ENCODE results near the gene MIDN. TPM values are rescaled to one million over a fixed set of nuclear protein-coding genes. Genes with fewer than 3 reads are reported as not detected.

MIDN gene
- total RNA-seq, 1 donor from 2014 or later = 44.9 TPM

DNA sequence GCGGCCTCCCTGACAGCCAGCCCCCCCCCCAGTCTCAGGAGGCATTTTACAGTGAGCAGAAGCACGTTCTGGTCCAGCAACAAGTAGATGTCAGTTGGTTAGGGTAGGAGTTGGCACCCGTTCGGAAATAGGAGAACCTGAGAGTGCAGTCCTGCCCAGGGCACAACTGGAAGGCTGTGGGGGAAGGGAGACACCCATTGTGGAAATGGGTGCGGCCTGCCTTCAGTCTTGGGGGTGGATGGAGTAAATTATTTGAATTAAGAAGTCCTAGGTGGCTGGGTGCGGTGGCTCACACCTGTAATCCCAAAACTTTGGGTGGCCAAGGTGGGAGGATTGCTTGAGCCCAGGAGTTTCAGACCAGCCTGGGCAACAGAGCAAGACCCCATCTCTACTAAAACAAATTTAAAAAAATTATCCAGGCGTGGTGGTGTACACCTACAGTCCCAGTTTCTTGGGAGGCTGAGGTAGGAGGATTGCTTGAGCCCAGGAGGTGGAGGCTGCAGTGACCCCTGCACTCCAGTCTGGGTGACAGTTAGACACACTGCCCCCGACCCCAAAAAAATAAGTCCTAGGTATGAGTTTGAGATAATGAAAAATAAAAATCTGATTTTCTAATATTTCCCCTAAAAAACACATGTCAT lies 21.9 kb downstream of the MIDN start:
- peak; percentile 29 for DNase-seq (ENCODE audit: low read depth)

- DNase-seq (ENCODE audit: low read depth) = no peak
Observed at GRCh38 chr19:1270854-1271527, 22.6 kb downstream of the MIDN start.

- DNase-seq (ENCODE audit: low read depth) = no peak
Observed at GRCh38 chr19:1271528-1272422, 23.4 kb downstream of the MIDN start.

DNA sequence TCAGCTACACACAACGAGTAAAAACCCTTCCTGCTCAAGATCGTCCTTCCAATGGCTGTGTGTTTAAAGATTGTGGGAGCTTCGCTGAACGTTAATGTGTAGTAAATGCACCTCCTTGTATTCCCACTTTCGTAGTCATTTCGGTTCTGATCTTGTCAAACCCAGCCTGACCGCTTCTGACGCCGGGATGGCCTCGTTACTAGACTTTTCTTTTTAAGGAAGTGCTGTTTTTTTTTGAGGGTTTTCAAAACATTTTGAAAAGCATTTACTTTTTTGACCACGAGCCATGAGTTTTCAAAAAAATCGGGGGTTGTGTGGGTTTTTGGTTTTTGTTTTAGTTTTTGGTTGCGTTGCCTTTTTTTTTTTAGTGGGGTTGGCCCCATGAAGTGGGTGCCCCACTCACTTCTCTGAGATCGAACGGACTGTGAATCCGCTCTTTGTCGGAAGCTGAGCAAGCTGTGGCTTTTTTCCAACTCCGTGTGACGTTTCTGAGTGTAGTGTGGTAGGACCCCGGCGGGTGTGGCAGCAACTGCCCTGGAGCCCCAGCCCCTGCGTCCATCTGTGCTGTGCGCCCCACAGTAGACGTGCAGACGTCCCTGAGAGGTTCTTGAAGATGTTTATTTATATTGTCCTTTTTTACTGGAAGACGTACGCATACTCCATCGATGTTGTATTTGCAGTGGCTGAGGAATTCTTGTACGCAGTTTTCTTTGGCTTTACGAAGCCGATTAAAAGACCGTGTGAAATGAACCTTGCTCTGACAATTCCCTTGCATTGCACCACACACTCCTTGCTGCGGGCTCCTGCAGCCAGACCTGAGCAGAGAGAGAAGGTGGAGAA lies 24.3 kb downstream of the MIDN start:
- no peak for DNase-seq (ENCODE audit: low read depth)

DNA sequence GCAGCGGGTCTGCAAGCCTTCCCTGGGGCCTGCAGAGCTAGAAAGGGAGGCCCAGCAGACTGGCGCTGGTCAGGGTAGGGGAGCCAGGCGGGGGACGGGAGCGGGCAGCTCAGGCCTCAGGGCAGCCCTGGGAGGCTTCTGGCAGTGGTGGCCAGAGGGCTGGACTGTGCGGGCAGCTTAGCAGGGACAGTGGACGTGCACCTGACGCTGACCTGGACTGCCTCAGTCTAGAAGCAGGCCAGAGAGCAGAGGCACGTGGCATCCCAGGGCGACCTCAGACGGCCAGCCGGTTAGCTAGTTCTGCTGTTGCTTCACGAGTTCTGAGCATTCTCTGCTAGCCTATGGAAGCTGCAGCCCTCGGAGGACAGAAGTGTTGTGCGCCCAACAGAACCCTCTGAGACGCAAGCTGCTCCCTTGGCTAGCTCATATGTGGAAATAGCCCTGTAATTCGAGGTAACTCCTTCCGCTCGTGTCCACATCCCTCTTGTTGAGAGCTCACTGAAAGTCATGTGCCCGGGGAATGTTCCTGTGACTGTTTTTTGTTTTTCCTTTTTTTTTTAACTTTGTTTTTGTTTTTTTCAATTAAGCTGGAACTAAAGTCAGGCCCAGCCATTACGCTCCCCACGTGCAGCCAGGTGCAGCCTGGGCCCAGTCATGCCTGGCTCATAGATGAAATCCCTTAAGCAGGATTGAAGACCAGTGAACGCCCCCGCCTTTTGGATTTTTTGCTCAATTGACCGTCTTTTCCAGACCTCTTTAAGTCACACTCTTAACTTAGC lies 25.1 kb downstream of the MIDN start:
- no peak for DNase-seq (ENCODE audit: low read depth)

DNA sequence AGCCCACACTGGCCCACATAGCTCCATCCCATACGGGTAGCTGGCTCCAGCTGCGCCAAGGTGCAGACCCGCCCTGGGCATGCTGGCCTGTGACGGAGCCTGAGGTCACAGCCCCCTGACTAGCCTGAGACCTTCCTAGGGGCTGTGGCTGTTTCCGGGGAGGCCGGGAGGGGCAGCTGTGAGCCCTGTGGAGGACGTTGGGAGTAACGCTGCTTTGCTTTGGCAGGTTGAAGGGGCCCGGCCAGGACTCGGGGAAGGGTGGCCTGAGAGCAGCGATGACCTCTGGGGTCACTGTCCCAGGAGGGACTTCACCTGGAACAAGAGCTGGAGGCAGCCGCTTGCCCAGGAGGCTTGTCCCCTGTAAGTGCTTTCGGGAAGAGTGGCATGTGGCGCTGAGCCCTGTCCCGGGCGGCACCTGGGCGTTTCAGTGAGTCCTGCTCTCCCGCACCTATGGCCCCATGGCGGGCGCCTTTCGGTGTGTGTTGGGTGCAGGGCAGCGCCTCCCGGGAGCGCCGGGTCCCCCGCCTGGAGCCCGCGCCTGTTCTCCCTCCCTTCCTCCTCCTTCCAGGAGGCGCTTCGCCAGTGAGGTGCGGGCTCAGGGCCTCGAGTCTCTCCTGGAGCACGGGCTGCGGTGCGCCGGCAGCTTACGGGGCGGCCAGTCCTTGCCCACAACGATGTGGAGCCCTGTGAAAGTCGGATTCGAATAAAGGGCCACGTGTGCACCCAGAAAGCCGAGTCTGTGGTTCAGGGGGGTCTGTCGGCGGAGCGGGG lies 25.9 kb downstream of the MIDN start:
- DNase-seq (ENCODE audit: low read depth) = no peak

DNA sequence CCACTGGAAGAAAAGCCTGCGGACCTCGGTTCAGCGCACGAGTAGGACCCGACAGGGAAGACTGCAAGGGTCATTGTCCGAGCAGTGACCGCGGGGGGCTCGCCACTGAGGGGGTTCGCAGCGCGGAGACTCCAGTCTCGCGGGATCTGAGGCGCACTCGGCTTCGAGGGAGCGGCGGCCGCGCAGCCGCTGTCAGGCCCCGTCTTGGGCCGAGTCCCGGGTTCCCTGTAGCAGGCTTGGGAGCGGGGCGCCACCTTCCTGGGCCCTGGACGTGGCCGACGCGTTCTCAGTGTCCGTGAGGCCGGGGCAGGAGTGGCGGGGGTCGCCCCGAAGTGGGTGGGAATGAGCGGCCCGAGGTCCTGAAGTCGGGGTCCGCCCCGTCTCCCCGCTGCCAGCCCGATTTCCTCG lies 26.5 kb downstream of the MIDN start:
- DNase-seq (ENCODE audit: low read depth) = no peak

DNA sequence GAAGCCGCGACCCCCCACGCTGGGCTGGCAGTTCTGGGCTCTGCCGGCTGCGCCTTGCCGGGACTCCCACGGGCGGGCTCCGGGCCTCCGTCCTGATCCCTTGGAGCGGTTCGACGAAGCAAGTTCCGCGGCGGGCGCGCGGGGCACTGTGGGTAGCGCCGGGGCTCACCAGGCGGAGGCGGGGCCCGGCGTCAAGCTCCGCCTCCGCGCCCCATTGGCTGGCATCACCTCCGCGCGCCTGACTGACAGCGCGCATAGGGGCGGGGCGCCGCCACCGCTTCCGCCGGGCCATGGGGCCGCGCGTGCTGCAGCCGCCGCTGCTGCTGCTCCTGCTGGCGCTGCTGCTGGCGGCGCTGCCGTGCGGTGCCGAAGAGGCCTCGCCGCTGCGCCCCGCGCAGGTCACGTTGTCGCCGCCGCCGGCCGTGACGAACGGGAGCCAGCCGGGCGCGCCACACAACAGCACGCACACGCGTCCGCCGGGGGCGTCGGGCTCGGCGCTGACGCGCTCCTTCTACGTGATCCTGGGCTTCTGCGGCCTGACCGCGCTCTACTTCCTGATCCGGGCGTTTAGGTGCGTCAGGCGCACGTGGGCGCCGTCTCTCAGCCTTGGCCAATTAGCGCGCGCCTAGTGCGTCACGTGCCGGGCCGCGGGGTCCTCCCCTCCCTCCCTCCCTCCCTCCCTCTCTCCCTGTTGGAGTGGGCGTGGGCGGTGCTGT lies 27.0 kb downstream of the MIDN start, which contains the start of gene FAM174C:
Gene FAM174C, plus strand, starts transcription at position 271 of the 716 bp plus-strand sequence. Its CDS starts 20 bp downstream, at position 291.
- peak; percentile 85 for DNase-seq (ENCODE audit: low read depth)

DNA sequence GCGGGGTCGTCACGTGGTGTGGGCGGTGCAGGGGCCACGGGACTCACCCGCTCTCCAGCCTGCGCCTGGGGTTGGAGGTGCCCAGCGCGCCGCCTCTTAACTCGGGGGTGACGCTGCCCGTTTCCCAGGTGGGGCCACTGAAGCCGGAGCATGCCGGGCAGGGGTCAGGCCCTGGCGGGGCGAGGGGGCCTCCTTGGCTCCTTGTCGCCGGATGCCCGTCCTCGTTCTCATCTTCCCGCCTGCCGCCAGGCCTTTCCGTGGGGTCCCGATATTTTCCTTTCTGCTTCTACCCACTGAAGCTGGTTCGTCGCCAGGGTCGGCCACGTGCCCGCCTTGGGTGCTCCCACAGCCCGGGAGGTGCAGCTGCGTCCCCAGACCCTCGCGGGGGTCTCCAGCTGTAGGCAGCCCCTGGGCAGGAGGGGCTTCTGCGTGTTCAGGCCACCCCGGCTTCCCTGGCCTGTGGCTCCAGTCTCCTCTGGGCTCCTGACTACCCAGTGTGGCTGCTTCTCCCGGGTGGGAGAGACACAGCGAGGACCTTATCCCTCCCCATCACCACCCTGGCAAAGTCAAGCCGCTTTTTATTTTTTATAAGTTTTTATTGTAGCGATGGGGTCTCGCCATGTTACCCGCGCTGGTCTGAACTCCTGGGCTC lies 27.7 kb downstream of the MIDN start:
- DNase-seq (ENCODE audit: low read depth) = no peak

DNA sequence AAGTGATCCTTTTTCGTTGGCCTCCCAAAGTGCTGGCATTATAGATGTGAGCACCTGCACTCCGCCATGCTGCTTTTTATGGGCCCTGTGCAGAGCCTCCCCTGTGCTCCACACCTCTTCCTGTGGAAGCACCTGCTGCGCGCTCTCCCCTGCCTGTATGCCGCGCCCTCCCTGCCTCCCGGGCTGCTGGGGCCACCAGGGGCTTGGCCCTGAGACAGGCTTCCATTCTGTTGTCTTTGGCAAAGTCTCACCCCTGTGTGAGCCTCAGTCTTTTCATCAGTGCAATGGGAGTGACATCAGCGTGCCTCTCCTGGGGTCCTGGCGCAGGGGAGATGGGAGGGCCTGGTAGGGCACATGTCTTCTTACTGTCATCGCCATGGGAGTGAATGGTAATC lies 28.2 kb downstream of the MIDN start:
- no peak for DNase-seq (ENCODE audit: low read depth)

GRCh38 chr19:1277061-1277460 lies 28.7 kb downstream of the MIDN start:
- no peak for DNase-seq (ENCODE audit: low read depth)

DNA sequence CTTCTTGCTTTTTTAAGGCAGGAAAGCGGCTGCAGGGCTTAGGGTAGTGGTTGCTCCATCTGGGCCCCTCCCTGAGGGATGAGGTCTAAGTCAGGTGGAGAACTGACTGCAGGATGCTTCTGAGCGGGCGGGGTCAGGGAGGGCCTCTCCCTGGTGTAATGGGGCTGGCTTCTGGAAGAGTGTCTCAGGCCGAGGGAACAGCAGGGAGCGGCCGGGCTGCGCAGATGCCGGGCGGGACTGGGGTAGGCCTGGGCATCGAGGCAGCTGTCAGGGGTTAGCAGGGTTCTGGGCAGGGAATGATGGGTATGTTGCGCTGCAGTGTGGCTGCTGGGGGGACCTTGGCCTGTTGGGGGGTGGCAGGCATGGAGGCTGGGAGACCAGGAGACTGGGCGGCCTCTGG lies 29.7 kb downstream of the MIDN start:
- no peak for DNase-seq (ENCODE audit: low read depth)

DNA sequence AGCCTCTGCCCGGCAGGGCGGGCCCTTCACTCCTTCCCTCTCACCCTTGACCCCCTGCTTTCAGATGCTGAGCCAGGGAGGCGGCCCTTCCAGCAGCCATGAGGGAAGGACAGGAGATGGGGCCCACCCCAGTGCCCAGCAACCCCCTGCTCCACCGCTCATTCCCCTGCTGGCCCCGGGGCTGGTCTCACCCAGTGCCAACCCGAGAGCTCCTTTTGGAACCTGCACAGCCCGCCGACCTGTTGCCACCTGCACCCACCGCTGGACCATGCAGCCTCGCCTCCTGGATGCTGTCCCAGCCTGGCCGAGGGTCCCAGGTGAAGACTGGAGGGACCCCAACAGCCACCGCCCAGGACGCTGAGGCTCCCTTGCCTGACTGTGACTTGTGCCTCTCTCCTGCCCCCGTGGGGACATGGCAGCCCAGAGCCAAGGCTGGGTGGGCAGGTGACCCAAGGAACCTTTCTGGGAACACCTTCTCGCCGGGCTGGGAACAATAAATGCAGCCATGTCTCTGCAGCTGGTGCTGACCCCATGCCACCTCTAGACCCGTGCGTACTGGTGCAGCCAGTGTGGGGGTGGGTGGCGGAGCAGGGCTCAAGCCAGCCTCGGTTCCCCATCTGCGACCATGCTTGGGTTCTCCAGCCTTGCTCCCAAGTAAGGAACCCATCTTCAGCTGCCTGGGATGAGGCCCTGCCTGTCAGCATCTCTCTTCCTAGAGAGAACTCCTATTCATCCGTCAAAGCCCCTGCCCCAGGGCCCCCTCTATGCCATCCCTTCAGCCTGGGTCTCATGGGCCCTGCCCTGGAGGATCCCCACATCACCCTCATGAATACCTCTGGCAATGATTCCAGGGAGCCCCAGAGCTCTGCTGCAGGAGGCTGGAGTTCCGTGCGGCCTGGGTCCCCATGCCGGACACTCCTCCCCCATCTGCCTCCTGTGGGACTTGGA lies 30.6 kb downstream of the MIDN start:
- DNase-seq (ENCODE audit: low read depth) = no peak

DNA sequence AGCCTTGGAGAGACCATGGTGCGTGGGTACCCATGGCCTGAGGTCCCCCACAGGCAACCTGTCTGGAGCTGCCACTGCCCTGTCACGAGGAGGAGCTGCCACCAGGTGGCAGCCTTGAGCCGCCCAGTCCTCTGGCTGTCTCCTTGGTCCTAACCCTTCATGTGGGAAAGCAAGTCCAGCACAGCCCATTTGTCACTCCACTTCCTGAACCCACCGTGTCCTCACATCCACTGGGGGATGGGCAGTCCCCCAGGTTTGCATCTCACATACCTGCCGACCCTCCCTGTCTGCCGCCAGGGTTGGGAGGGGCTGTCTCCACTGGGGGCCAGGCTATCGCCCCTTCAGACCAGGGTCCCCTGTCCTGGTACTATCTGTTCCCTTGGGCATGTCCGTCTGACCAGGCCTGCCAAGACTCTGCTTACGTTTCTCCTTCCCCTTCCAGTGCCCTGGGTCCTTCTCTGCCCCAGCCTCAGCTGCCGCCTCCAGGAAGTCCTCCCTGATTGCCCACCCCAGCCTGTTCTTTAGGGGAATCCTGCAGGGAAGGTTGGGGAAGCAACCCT lies 31.5 kb downstream of the MIDN start:
- peak; percentile 67 for DNase-seq (ENCODE audit: low read depth)

GRCh38 chr19:1280636-1281568 lies 32.5 kb downstream of the MIDN start:
- DNase-seq (ENCODE audit: low read depth) = no peak

DNA sequence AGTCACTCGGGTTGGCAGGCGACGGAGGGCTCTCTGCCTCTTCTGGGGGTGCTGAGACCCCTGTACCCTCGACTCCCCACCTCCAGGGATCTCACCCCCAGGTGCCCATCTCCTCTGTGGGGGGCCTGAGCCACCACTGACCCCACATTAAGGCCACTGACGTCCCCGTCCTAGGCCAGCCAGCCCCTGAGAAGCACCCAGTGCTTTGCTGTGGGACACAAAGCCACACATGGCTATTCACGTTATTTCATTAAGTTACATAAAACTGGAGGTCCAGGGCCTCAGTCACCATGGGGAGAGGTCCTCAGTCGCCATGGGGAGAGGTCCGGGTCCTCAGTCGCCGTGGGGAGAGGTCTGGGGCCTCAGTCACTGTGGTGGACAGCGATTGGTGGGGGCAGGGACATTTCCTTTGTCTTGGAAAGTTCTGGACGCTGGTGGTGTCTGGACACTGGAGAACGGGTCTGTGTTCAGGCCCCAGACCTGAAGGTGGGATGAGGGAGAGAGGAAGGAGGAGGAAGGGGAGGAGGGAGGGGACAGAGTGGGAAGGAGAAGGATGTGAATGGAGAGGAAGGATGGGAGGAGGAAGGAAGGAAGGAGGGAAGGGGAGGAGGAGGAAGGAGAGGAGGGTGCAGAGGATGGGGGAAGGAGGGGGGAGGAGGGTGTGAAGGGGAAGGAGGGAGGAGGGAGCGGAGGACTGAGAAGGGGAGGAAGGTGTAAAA lies 33.3 kb downstream of the MIDN start:
- DNase-seq (ENCODE audit: low read depth) = no peak
